Measurements from ENCODE around the gene SRBD1.

The SRBD1 gene, protein sequence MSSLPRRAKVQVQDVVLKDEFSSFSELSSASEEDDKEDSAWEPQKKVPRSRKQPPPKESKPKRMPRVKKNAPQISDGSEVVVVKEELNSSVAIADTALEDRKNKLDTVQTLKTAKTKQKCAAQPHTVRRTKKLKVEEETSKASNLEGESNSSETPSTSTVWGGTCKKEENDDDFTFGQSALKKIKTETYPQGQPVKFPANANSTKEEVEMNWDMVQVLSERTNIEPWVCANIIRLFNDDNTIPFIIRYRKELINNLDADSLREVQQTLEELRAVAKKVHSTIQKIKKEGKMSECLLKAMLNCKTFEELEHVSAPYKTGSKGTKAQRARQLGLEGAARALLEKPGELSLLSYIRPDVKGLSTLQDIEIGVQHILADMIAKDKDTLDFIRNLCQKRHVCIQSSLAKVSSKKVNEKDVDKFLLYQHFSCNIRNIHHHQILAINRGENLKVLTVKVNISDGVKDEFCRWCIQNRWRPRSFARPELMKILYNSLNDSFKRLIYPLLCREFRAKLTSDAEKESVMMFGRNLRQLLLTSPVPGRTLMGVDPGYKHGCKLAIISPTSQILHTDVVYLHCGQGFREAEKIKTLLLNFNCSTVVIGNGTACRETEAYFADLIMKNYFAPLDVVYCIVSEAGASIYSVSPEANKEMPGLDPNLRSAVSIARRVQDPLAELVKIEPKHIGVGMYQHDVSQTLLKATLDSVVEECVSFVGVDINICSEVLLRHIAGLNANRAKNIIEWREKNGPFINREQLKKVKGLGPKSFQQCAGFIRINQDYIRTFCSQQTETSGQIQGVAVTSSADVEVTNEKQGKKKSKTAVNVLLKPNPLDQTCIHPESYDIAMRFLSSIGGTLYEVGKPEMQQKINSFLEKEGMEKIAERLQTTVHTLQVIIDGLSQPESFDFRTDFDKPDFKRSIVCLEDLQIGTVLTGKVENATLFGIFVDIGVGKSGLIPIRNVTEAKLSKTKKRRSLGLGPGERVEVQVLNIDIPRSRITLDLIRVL

DNA sequence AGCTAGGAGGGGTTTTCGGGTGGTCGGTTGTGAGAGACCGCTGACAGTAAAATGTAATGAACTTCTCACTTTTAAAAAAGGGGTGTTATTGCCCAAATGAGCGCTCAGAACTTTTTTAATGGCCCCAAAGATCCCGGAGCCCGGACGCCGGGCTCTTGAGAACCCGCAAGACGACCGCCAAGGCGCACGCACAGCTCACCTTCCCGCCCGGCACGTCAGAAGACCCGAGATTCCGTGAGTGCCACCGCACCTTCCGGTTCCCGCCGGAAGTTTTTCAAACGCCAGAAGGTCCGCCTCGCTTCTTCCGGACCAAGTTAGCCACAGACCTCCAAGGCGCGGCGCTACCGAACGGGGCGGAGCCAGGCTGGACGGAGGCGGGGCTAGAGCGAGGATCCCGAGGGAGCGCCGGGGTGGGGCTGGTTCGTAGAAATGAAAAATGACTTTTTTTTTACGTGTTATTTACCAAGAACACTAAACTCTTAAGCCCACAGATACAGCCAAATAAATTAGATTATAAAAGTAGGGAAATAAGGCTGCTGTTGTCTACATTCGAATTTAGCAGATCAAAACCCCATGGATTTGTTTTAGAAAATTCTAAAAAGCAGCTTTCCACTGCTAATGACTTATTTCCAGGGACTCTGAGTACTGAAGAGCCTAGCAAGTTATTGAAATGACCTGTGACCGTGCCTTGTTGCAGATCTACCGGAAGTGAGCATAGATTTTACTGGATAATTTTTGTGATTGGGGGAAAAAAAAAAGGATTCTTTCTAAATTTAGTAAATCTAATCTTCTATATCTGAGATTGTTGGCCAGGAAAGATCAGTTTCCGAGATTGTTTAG is at the start of gene SRBD1:
SRBD1 (minus strand) TSS at position 248 of the 840 bp plus-strand sequence. CDS start 5,826 bp downstream, outside the sequence.
- DNase-seq = peak; percentile 94

GRCh38 chr2:45654250-45654649 is 43.2 kb upstream of the SRBD1 start:
- no peak for DNase-seq

DNA sequence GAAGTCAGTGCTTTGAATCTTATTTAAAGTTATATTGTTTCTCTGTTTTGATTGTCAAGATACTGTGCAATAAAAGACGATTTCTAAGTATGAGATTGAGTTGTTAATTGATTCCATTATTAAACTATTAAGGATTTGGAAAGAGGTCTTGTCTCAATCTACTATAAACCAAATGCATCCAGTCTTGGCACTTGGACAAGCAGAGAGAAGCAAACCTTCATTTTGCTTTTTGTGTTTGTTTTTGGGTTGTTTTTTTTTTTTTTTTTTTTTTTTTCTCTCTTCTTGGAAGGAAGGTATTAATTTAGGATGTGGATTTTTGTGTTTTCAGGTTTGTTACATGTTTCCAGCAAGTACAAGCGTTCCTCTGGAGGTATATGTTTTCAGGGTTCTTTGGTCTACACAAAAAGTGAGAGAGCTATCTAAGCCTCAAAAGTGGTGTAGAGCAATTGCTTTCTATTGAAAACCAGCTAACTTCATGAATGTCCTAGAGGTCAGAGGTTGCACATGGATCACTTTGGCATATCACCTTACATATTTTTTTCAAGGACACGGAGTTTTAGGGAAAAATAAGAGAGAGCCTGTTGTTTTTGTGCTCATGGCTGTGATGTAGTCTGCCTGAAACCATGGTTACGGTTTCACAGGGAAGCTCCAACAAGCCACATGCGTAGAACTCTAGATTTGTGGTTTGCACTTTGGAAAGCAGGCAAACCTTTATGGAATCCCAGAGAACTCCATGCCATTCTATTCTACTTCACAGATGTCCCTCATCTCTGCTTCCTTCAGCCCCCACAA is 42.3 kb upstream of the SRBD1 start:
- no peak for DNase-seq

GRCh38 chr2:45652090-45653031 is 41.3 kb upstream of the SRBD1 start:
- DNase-seq = peak; percentile 67

DNA sequence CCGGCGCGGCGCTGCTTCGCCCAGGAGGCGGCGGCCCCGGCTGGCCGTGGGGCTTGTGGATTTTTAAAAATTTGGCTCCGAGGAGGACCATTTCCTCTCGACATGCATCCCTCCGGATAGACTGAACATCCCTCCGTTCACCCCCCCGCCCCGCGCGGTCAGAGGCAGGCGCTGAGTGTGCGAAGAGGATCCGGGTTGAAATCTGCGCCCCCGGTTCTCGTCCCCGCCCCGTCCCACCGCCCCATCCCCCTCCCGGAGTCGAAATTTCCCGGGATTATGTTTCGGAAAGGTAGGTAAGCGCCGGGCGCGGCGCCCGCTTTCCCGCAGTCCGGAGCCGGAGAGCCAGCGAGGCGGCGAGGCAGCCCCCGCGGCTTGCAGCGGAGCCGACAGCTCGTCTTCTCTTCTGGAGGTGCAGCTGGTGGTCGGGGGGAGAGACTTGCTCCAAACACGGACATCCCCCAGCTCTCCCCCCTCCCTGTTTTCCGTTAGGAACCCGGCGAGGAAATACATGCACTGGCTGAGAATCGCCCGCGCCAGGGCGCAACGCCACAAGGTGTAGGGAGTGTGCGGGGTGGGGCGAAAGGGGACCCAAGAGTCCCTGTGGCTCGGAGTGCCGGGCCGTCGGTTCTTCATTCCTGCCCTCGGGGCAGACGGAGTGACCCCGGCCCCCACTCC is 40.5 kb upstream of the SRBD1 start, which contains the start of gene PRKCE:
PRKCE (plus strand) TSS at position 261 of the 675 bp plus-strand sequence.
- peak; percentile 84 for DNase-seq

GRCh38 chr2:45650851-45651414 is 39.9 kb upstream of the SRBD1 start:
- peak; percentile 97 for DNase-seq

DNA sequence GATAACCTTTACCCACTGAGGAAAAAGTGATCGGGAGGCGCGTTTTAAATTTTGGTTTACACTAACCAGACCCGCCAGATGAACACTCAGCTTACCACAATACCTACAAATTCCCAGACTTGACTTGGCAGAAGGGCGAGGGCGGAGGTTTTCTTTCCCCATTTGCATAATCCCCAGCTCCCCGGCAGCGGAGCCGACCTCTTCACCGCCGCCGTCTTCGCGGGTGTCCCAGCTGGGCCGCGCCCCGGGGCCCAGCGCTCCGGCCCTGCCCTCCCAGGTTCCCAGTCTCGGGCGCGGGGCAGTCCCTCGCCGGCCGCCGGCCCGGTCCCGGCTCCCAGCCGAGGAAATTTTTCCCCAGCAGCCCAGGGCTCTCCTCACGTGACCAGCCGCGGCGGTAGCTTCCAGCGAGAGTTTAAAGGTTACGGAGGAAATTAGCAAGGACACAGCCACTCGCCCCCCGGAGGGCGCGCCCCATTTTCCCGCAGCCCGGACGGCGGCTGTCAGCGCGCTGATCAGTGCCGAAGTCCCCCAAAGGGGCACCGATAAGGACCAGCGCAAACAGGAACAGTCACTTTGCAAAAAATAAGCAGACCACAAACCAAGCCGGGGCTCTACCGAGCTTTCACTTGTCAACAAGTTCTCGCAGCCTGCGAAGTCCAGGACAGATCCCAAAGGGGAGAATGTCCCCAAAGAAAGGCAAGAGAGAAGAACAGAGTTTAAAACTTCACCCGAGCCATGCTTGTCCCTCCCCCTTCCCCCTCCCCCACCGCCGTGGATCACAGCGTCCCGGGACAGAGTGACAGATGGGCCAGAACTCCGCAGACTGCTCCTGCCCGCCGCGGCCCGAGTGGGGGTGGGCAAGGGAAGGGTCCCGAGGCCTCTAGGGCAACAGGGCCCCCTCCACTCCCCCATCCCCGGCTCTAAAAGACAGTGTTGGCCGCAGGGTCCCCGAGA is 39.1 kb upstream of the SRBD1 start:
- DNase-seq = peak; percentile 73

- peak; percentile 39 for DNase-seq
Observed at GRCh38 chr2:45649462-45649857, 38.4 kb upstream of the SRBD1 start.

- DNase-seq = no peak
Observed at GRCh38 chr2:45648636-45649035, 37.6 kb upstream of the SRBD1 start.

- no peak for DNase-seq
Observed at GRCh38 chr2:45647986-45648520, 37.0 kb upstream of the SRBD1 start.

- DNase-seq = no peak
Observed at GRCh38 chr2:45647356-45647755, 36.3 kb upstream of the SRBD1 start.

GRCh38 chr2:45646289-45646688 is 35.2 kb upstream of the SRBD1 start:
- no peak for DNase-seq

DNA sequence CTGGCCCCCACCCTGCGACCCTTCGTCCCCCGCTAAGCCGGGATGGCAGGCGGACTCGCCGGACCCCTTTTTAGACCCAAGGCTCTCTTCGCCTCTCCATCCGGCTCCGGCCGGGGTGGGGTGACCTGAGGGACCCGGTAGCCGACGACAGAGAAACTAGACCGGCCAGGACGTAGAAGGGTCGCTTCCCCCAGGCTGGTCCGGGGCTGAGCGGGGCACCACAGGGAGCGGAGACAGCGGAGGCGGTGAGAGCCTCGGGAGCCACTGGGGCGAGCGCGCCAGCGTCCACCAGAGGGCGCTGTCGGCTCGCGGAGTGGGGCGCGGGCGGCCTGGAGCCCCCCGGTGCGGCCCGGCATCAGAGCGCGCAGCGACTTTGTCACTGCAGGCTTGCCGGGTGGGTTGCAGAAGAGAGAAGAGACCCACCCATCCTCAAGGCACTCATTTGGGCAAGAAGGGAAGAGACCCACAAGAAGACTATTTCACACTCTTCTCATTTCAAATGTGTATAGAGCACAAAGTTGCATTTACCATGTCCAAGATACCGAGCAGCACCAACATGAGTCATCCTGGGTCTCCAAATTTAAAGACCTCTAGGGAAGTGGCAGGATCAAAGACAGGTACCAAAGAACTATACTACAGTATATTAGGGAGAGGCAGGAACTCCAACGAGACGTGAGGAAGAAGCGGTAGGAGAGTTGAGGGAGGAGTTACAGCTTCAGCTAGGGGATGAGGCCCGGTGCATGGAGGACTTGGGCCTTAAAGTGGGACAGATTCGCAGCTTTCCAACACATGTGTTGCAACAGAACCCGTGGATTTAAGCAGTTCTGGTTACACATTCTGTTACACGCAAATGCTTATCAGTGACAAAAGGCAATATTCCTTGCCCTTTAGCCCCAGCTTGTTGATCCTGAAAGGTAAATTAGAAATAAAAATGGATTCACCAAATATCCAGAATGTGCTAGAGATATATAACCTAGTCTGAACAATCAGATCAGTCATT is 32.8 kb upstream of the SRBD1 start:
- DNase-seq = peak; percentile 75

DNA sequence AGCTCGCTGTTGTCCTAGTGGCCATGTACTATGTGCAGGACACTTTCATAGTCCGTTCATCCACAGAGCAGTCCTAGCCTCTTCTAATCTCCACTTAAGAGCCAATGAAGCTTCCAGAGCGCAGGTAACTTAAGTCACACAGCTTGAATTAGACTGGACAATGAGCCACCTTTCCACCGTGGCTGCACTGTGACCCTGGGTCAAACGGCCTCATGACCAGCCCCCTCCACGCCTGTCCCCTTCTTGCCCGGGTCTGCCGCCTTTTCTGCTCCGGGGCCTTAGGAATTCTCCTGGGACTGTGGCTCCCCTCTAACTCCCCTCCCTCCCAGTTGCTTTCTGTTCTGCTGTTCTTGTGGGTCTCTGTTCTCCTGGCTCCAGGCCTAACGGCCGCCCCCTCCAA is 32.0 kb upstream of the SRBD1 start:
- no peak for DNase-seq

GRCh38 chr2:45640576-45640975 is 29.5 kb upstream of the SRBD1 start:
- DNase-seq = no peak

DNA sequence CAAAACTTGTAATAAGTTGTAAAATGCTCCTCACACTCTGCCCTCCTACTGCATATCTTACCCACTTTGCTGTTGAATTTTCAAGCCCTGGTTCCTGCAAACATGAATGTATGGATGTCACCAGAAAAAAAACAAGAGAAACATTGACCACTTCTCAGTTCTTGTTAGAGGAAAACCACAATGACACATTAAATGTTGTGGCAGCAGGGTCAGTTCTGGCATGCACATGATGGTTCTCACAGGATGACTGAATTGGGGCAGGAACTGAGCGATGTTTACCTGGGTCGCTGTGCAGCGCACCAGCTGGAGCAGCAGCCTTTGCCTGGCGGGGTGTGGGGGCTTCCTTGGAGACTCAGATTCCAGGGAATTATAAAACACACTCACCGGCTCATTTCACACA is 26.4 kb upstream of the SRBD1 start:
- DNase-seq = no peak

DNA sequence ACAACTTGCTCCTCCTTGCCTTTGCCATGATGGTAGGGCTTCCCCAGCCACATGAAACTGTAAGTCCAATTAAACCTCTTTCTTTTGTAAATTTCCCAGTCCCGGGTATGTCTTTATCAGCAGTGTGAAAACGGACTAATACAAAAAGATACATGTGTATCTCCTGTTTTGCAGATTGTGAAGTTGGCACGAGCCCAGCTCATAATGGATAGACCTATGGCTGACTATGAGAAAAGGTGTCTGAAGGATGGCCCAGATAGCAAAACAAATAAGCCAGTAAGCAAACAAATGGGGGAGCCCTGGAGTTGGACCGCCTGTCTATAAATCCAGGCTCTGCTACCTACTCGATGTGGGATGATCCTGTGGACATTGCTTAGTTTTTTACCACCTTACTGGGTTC is 24.9 kb upstream of the SRBD1 start:
- no peak for DNase-seq
